Neural progenitor cell (in vitro differentiated cells): ENCODE measurements around the gene SNX4. TPM values are rescaled to one million over a fixed set of nuclear protein-coding genes. Genes with fewer than 3 reads are reported as not detected.

Source experiments
- DNase-seq: peaks from one replicate; pipeline ENCODE4 v3.0.0-alpha.2; 2016; ENCODE audit warnings: low spot score
- H2AFZ ChIP-seq: fragments of 200-600 bp; sonication (generic); replicated peaks from 2 replicates; pipeline ENCODE4 v1.6.1; 2016; ENCODE audit warnings: antibody characterized with exemption
- H3F3A ChIP-seq: fragments of 200-600 bp; sonication (generic); 2 replicates; pipeline ENCODE4 v1.6.1; 2016; ENCODE audit warnings: antibody characterized with exemption, low read depth
- H3K27ac ChIP-seq: fragments of 200-600 bp; sonication (generic); 2 replicates; pipeline ENCODE4 v1.5.1; 2016; ENCODE audit warnings: mild to moderate bottlenecking
- H3K27me3 ChIP-seq: fragments of 200-600 bp; sonication (generic); 2 replicates; pipeline ENCODE4 v1.6.1; 2016; ENCODE audit warnings: mild to moderate bottlenecking, moderate library complexity
- H3K36me3 ChIP-seq: fragments of 200-600 bp; sonication (generic); 2 replicates; pipeline ENCODE4 v1.5.1; 2016
- H3K4me1 ChIP-seq: fragments of 200-600 bp; sonication (generic); 2 replicates; pipeline ENCODE4 v1.6.1; 2016; ENCODE audit warnings: mixed run types
- H3K4me2 ChIP-seq: fragments of 200-600 bp; sonication (generic); 2 replicates; pipeline ENCODE4 v1.6.1; 2016
- H3K4me3 ChIP-seq: fragments of 200-600 bp; sonication (generic); 2 replicates; pipeline ENCODE4 v1.5.1; 2016
- H3K79me2 ChIP-seq: fragments of 200-600 bp; sonication (generic); 2 replicates; pipeline ENCODE4 v1.6.1; 2016; ENCODE audit warnings: low read depth
- H3K9ac ChIP-seq: fragments of 200-600 bp; sonication (generic); 2 replicates; pipeline ENCODE4 v1.6.1; 2016
- H3K9me3 ChIP-seq: fragments of 200-600 bp; sonication (generic); 2 replicates; pipeline ENCODE4 v1.5.1; 2016; ENCODE audit warnings: low read depth
- H4K20me1 ChIP-seq: fragments of 200-600 bp; sonication (generic); 2 replicates; pipeline ENCODE4 v1.6.1; 2016; ENCODE audit warnings: low read depth
- H3K27ac Mint-ChIP-seq: 3 replicates; pipeline ENCODE4 v1.8.0; 2021; ENCODE audit warnings: mixed read lengths
- H3K27me3 Mint-ChIP-seq: 2 replicates; pipeline ENCODE4 v1.8.0; 2022; ENCODE audit warnings: low read depth, mild to moderate bottlenecking, inconsistent platforms, moderate library complexity, mixed read lengths; ENCODE audit not compliant: insufficient read depth
- H3K36me3 Mint-ChIP-seq: 3 replicates; pipeline ENCODE4 v1.8.0; 2021; ENCODE audit warnings: mixed read lengths
- H3K4me1 Mint-ChIP-seq: 3 replicates; pipeline ENCODE4 v1.8.0; 2021; ENCODE audit warnings: mixed read lengths
- H3K4me3 Mint-ChIP-seq: 3 replicates; pipeline ENCODE4 v1.8.0; 2021; ENCODE audit warnings: mild to moderate bottlenecking, moderate library complexity, mixed read lengths
- H3K9me3 Mint-ChIP-seq: 3 replicates; pipeline ENCODE4 v1.8.0; 2020; ENCODE audit warnings: mixed read lengths
- EZH2 ChIP-seq: fragments of 200-600 bp; sonication (generic); IDR thresholded peaks from 2 replicates; pipeline ENCODE4 v1.6.1; 2017; ENCODE audit warnings: antibody characterized with exemption, mild to moderate bottlenecking, moderate library complexity
- EZH2phosphoT487 ChIP-seq: fragments of 200-600 bp; sonication (generic); IDR thresholded peaks from 2 replicates; pipeline ENCODE4 v1.6.1; 2017; ENCODE audit warnings: antibody characterized with exemption
- total RNA-seq: library from RNA; depleted of rRNA; stranded (reverse); fragments of >200 nt; gene quantifications from 2 replicates; pipeline ENCODE4 v1.2.3, GENCODE V29; 2015; ENCODE audit warnings: low replicate concordance
- TF ChIP-seq, protein P1 (sequence below): fragments of 200-600 bp; sonication (generic); IDR thresholded peaks from 2 replicates; pipeline ENCODE4 v1.5.1; 2017; ENCODE audit warnings: antibody characterized with exemption, mild to moderate bottlenecking

SNX4 gene
- total RNA-seq, 1 donor from 2014 or later: 65.4 TPM

DNA sequence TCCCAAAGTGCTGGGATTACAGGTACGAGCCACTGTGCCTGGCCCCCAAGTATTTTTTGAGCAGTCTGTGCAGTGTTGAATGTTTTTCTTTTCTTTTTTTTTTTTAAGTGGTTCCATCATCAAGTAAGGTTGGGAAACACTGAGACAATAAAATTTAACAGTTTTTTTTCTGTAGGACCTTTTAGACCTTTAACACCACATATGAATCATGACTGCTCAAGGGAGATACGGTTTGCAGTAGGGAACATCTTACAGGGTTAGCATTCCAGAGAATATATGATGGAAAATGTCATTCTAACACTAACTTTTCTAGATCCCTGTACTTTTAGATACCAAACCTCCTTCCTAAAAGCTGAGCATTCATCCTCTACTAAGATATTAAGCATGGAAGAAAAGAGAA, 41.7 kb downstream of the SNX4 start:
- no peak overlapping the region for H3K4me3 ChIP-seq
- no peaks in the 10 kb centered on the region for H3K9me3 ChIP-seq
- H3K27ac Mint-ChIP-seq: no peak overlapping the region
- TF ChIP-seq, protein P1, sequence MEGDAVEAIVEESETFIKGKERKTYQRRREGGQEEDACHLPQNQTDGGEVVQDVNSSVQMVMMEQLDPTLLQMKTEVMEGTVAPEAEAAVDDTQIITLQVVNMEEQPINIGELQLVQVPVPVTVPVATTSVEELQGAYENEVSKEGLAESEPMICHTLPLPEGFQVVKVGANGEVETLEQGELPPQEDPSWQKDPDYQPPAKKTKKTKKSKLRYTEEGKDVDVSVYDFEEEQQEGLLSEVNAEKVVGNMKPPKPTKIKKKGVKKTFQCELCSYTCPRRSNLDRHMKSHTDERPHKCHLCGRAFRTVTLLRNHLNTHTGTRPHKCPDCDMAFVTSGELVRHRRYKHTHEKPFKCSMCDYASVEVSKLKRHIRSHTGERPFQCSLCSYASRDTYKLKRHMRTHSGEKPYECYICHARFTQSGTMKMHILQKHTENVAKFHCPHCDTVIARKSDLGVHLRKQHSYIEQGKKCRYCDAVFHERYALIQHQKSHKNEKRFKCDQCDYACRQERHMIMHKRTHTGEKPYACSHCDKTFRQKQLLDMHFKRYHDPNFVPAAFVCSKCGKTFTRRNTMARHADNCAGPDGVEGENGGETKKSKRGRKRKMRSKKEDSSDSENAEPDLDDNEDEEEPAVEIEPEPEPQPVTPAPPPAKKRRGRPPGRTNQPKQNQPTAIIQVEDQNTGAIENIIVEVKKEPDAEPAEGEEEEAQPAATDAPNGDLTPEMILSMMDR: no peak
- TF ChIP-seq EZH2: no peak
- no peak for TF ChIP-seq EZH2phosphoT487
- H3K79me2 ChIP-seq: no peaks in the 10 kb centered on the region
- H3K36me3 ChIP-seq: no peaks in the 10 kb centered on the region
- DNase-seq: no peak
- no peaks in the 10 kb centered on the region for H3K4me1 Mint-ChIP-seq
- no peaks in the 10 kb centered on the region for H3F3A ChIP-seq
- H3K4me1 ChIP-seq: no peaks in the 10 kb centered on the region
- no peak overlapping the region for H3K4me2 ChIP-seq
- no peaks in the 10 kb centered on the region for H4K20me1 ChIP-seq
- H3K9me3 Mint-ChIP-seq: no peaks in the 10 kb centered on the region
- H3K27me3 ChIP-seq: no peaks in the 10 kb centered on the region
- H3K4me3 Mint-ChIP-seq: no peak overlapping the region
- no peak overlapping the region for H3K9ac ChIP-seq
- H2AFZ ChIP-seq: no peak overlapping the region
- H3K27ac ChIP-seq: peak overlapping the region; percentile 15
- peaks cover 22% of the 10 kb centered on the region for H3K36me3 Mint-ChIP-seq
- H3K27me3 Mint-ChIP-seq: no peaks in the 10 kb centered on the region

GRCh38 chr3:125477701-125478100, 42.3 kb downstream of the SNX4 start:
- Histone ChIP-seq H2AFZ (no peak overlapping the region), H3F3A (no peaks in the 10 kb centered on the region), H3K79me2 (no peaks in the 10 kb centered on the region), H3K9me3 (no peaks in the 10 kb centered on the region), H3K9ac (no peak overlapping the region), H3K27me3 (no peaks in the 10 kb centered on the region), H3K4me3 (no peak overlapping the region), H3K27ac (no peak overlapping the region), H3K36me3 (no peaks in the 10 kb centered on the region), H3K4me2 (no peak overlapping the region), H3K4me1 (no peaks in the 10 kb centered on the region), H4K20me1 (no peaks in the 10 kb centered on the region)
- Mint-ChIP-seq H3K36me3 (peaks cover 25% of the 10 kb centered on the region), H3K4me3 (no peak overlapping the region), H3K27ac (no peak overlapping the region), H3K27me3 (no peaks in the 10 kb centered on the region), H3K9me3 (no peaks in the 10 kb centered on the region), H3K4me1 (no peaks in the 10 kb centered on the region)
- TF ChIP-seq EZH2phosphoT487: no peak
- TF ChIP-seq, protein P1: no peak
- TF ChIP-seq EZH2: no peak
- no peak for DNase-seq

DNA sequence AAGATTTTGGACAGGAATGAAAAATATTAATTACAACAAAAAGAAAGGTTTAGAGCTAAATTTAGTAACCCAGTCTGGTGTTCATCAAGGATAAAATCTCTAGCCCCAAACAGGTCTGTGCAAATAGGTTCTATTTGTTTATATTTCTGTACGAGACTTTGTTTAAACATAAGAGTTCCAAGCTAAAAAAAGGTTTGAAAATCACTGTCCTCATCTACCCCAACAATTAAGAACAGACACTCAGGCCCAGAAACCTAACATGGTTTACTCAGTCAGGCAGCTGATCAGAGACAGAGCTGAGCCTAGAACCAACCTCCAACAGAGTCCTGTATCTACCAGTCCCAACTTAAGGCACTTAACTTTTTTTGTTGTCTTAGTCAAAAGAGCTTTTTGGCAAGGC, 49.3 kb downstream of the SNX4 start:
- Histone ChIP-seq H3K9ac (no peak overlapping the region), H3K4me3 (no peak overlapping the region), H3K4me1 (no peaks in the 10 kb centered on the region), H3K27ac (peak overlapping the region; percentile 3), H3K79me2 (no peaks in the 10 kb centered on the region), H2AFZ (no peak overlapping the region), H3K36me3 (peaks cover 20% of the 10 kb centered on the region), H3F3A (no peaks in the 10 kb centered on the region), H3K4me2 (no peak overlapping the region), H3K27me3 (no peaks in the 10 kb centered on the region), H4K20me1 (no peaks in the 10 kb centered on the region), H3K9me3 (no peaks in the 10 kb centered on the region)
- Mint-ChIP-seq H3K4me1 (no peaks in the 10 kb centered on the region), H3K4me3 (no peak overlapping the region), H3K36me3 (peaks cover 36% of the 10 kb centered on the region), H3K27me3 (no peaks in the 10 kb centered on the region), H3K9me3 (peaks cover 5% of the 10 kb centered on the region), H3K27ac (no peak overlapping the region)
- TF ChIP-seq, protein P1: no peak
- TF ChIP-seq EZH2phosphoT487: no peak
- DNase-seq: no peak
